Keratinocyte (primary cell): ENCODE measurements around the gene NFASC. TPM values are rescaled to one million over a fixed set of nuclear protein-coding genes. Genes with fewer than 3 reads are reported as not detected.

Experiments
- DNase-seq: peaks from one replicate; pipeline ENCODE4 v3.0.0-alpha.2; 2011; ENCODE audit warnings: low read depth, missing footprints, low spot score
- FAIRE-seq: peaks from 2 replicates; lab custom pipeline; 2011; peaks lifted over from hg19 to GRCh38; lab: Jason Lieb, UNC
- H2AFZ ChIP-seq: 2 replicates; pipeline ENCODE4 v1.6.0; 2012; ENCODE audit warnings: low read length, control low read depth, inconsistent platforms; ENCODE audit not compliant: control insufficient read depth
- H3K27ac ChIP-seq: 2 replicates; pipeline ENCODE4 v1.5.1; 2011; ENCODE audit warnings: low read length; ENCODE audit not compliant: control insufficient read depth, insufficient read depth
- H3K27me3 ChIP-seq: 3 replicates; pipeline ENCODE4 v1.6.0; 2011; ENCODE audit warnings: low read length; ENCODE audit not compliant: control insufficient read depth, insufficient read depth; ENCODE audit errors: extremely low read depth
- H3K36me3 ChIP-seq, 2 experiments: 2 replicates in 1 of 2; 3 replicates in 1 of 2; pipeline ENCODE4 v1.5.1; 2011; ENCODE audit warnings: low read length in 2 of 2, mild to moderate bottlenecking in 1 of 2; ENCODE audit not compliant: control insufficient read depth in 2 of 2, insufficient read depth in 2 of 2; ENCODE audit errors: extremely low read depth in 1 of 2
- H3K4me1 ChIP-seq: 3 replicates; pipeline ENCODE4 v1.5.1; 2011; ENCODE audit warnings: low read length; ENCODE audit not compliant: control insufficient read depth, insufficient read depth; ENCODE audit errors: extremely low read depth
- H3K4me2 ChIP-seq: 3 replicates; pipeline ENCODE4 v1.6.0; 2011; ENCODE audit warnings: low read depth, low read length; ENCODE audit not compliant: control insufficient read depth, insufficient read depth; ENCODE audit errors: extremely low read depth
- H3K4me3 ChIP-seq, 3 experiments: fragments of 200-600 bp in 1 of 3; sonication (generic) in 1 of 3; 2 replicates in 2 of 3; 3 replicates in 1 of 3; pipeline ENCODE4 v1.5.1; 2011 to 2016; ENCODE audit warnings: low read length in 3 of 3, mild to moderate bottlenecking in 3 of 3, control low read depth in 2 of 3, inconsistent platforms in 1 of 3, low read depth in 1 of 3, mixed read lengths in 1 of 3, mixed run types in 1 of 3, moderate library complexity in 1 of 3; ENCODE audit not compliant: control insufficient read depth in 2 of 3, insufficient read depth in 2 of 3; ENCODE audit errors: extremely low read depth in 1 of 3
- H3K79me2 ChIP-seq: 2 replicates; pipeline ENCODE4 v1.6.0; 2012; ENCODE audit warnings: low read length; ENCODE audit not compliant: control insufficient read depth, insufficient read depth
- H3K9ac ChIP-seq: 3 replicates; pipeline ENCODE4 v1.6.0; 2011; ENCODE audit warnings: low read length; ENCODE audit not compliant: control insufficient read depth, insufficient read depth; ENCODE audit errors: extremely low read depth
- H3K9me1 ChIP-seq: 3 replicates; pipeline ENCODE4 v1.6.0; 2011; ENCODE audit warnings: low read length; ENCODE audit not compliant: control insufficient read depth, insufficient read depth; ENCODE audit errors: extremely low read depth
- H3K9me3 ChIP-seq: 2 replicates; pipeline ENCODE4 v1.5.1; 2012; ENCODE audit warnings: low read depth, low read length; ENCODE audit not compliant: control insufficient read depth
- H4K20me1 ChIP-seq: 3 replicates; pipeline ENCODE4 v1.6.0; 2011; ENCODE audit warnings: low read length; ENCODE audit not compliant: control insufficient read depth, insufficient read depth; ENCODE audit errors: extremely low read depth
- EZH2 ChIP-seq: IDR thresholded peaks from one replicate; pipeline ENCODE4 v1.6.1; 2012; ENCODE audit warnings: inconsistent platforms, mild to moderate bottlenecking, low read length, moderate library complexity
- dilution Hi-C: fragments of 300-500 bp; cut with MboI; formaldehyde crosslinking; loops from one replicate; pipeline ENCODE4 v1.7.0; 2020; ENCODE audit warnings: low sequenced_read_pairs; ENCODE audit not compliant: extremely low pct_ligation_motif_present
- polyA plus RNA-seq, 5 experiments: library from polyadenylated mRNA; depleted of rRNA in 3 of 5; stranded (reverse) in 3 of 5; stranded (forward) in 1 of 5; unstranded in 1 of 5; fragments of >200 nt; gene quantifications; 1 replicate in 1 of 5; 2 replicates in 3 of 5; 3 replicates in 1 of 5; pipeline versions ENCODE4 v1.2.1 to v1.2.3, GENCODE V29; 2011 to 2012; ENCODE audit warnings: missing spikeins in 2 of 5, low read depth in 1 of 5, low replicate concordance in 1 of 5
- TF ChIP-seq, protein P1 (sequence below), 3 experiments: IDR thresholded peaks in 1 of 3; conservative IDR thresholded peaks in 1 of 3; optimal IDR thresholded peaks in 1 of 3; 2 replicates in 2 of 3; 3 replicates in 1 of 3; pipeline versions ENCODE3 to v1.5.1; 2011; ENCODE audit warnings: low read length in 3 of 3, mild to moderate bottlenecking in 3 of 3, moderate library complexity in 2 of 3, control low read depth in 1 of 3, inconsistent platforms in 1 of 3; ENCODE audit not compliant: insufficient read depth in 2 of 3; ENCODE audit errors: extremely low read depth in 1 of 3

The NFASC gene
- polyA plus RNA-seq, 1 donor (not counting 4 experiments of a cell fraction or from before 2014, with no cell fraction given): 4.3 TPM

DNA sequence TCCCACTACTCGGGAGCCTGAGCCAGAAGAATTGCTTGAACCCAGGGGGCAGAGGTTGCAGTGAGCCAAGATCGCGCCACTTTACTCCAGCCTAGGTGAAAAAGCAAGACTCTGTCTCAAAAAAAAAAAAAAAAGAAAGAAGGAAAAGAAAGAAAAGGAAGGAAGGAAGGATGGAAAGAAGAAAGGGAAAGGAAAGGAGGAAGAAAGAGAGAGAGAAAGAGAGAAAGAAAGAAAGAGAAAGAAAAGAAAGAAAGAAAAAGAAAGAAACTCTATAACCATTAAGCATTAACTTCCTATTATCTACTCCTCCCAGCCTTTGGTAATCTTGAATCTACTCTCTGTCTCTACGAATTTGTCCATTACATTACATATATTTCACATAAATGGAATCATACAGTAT lies 6.9 kb upstream of the NFASC start:
- Histone ChIP-seq H3K4me2 (no peak overlapping the region), H3K4me3 (no peak overlapping the region), H3K9me1 (no peaks in the 10 kb centered on the region), H3K4me1 (no peaks in the 10 kb centered on the region), H3K27ac (no peak overlapping the region), H3K36me3 (no peaks in the 10 kb centered on the region), H3K79me2 (no peaks in the 10 kb centered on the region), H4K20me1 (no peaks in the 10 kb centered on the region), H3K27me3 (peaks cover 30% of the 10 kb centered on the region), H2AFZ (no peak overlapping the region), H3K9me3 (no peaks in the 10 kb centered on the region), H3K9ac (no peak overlapping the region)
- DNase-seq (no peak), FAIRE-seq (no peak)
- dilution Hi-C loops: no loop called here
- no peak for TF ChIP-seq EZH2

DNA sequence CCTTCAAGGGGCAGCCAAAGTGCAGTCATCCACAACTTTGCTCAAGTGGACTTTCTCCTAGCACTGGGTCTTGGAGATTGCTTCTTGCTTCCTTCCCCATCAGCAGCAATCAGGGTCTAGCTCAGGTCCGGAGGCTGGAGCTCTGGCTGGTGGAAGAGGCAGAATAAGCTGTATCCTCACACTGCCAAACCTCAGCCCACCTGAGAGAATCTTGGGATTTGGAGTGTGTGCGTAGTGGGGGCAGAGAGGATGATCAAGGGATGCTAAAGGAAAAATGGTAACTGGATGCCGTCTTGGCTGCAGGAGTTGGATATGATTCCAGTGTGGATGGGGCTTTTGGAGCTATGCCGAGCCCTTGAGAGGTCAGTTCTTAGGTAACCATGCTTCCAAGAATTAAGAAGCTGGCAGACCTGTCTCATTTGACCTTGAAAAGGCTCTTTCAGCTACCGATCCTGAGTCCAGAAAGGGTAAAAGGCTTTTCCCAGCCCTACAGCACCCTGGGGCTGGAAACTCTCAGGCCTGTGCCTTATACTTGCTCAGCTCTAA lies 4.5 kb upstream of the NFASC start:
- dilution Hi-C loops: no loop called here
- Histone ChIP-seq H3K9me1 (no peaks in the 10 kb centered on the region), H2AFZ (no peak overlapping the region), H3K79me2 (no peaks in the 10 kb centered on the region), H3K9me3 (no peaks in the 10 kb centered on the region), H3K9ac (no peak overlapping the region), H4K20me1 (no peaks in the 10 kb centered on the region), H3K27me3 (peaks cover 31% of the 10 kb centered on the region), H3K4me3 (no peak overlapping the region), H3K27ac (no peak overlapping the region), H3K36me3 (no peaks in the 10 kb centered on the region), H3K4me2 (no peak overlapping the region), H3K4me1 (no peaks in the 10 kb centered on the region)
- FAIRE-seq (no peak), DNase-seq (no peak)
- TF ChIP-seq EZH2: no peak
- TF ChIP-seq, protein P1, sequence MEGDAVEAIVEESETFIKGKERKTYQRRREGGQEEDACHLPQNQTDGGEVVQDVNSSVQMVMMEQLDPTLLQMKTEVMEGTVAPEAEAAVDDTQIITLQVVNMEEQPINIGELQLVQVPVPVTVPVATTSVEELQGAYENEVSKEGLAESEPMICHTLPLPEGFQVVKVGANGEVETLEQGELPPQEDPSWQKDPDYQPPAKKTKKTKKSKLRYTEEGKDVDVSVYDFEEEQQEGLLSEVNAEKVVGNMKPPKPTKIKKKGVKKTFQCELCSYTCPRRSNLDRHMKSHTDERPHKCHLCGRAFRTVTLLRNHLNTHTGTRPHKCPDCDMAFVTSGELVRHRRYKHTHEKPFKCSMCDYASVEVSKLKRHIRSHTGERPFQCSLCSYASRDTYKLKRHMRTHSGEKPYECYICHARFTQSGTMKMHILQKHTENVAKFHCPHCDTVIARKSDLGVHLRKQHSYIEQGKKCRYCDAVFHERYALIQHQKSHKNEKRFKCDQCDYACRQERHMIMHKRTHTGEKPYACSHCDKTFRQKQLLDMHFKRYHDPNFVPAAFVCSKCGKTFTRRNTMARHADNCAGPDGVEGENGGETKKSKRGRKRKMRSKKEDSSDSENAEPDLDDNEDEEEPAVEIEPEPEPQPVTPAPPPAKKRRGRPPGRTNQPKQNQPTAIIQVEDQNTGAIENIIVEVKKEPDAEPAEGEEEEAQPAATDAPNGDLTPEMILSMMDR (optimal IDR thresholded peaks at IDR 0.05 in 1 of 3, IDR thresholded peaks at IDR 0.05 in 1 of 3, conservative IDR thresholded peaks at IDR 0.05 in 1 of 3; ENCODE audit: extremely low read depth in 1 of 3, insufficient read depth in 2 of 3, low read length in 3 of 3): no peak

DNA sequence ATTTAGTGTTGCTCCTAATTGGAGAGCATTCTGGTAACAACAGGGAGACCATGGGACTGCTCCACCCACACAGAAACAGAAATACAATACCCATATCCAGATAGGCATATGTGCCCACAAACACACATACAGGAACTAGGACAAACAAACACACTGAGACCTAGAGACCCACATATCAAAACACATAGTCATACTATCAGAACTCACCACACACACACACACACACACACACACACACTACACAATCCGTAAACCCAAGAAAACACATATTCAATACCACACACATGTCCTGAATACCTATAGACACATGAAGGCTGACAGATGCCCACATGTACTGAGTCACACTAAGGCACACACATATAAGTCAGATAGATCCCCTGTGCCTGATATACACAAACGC lies 3.5 kb upstream of the NFASC start:
- no peaks in the 10 kb centered on the region for H3K79me2 ChIP-seq
- FAIRE-seq: no peak

More for the DNA sequence above, 3.5 kb upstream of the NFASC start:
- H3K9me1 ChIP-seq: no peaks in the 10 kb centered on the region
- TF ChIP-seq, protein P1 (optimal IDR thresholded peaks at IDR 0.05 in 1 of 3, IDR thresholded peaks at IDR 0.05 in 1 of 3, conservative IDR thresholded peaks at IDR 0.05 in 1 of 3; ENCODE audit: extremely low read depth in 1 of 3, insufficient read depth in 2 of 3, low read length in 3 of 3): no peak
- TF ChIP-seq EZH2: no peak
- no peak for DNase-seq
- no peak overlapping the region for H2AFZ ChIP-seq
- H3K4me3 ChIP-seq: no peak overlapping the region
- no peak overlapping the region for H3K4me2 ChIP-seq
- peaks cover 29% of the 10 kb centered on the region for H3K27me3 ChIP-seq
- no peaks in the 10 kb centered on the region for H4K20me1 ChIP-seq
- H3K9me3 ChIP-seq: no peaks in the 10 kb centered on the region
- no peak overlapping the region for H3K9ac ChIP-seq
- H3K36me3 ChIP-seq: no peaks in the 10 kb centered on the region
- dilution Hi-C loops: no loop called here
- H3K4me1 ChIP-seq: no peaks in the 10 kb centered on the region
- H3K27ac ChIP-seq: no peak overlapping the region
